H9 (cell line): ENCODE data around the gene CPLX1. TPM values are rescaled to one million over a fixed set of nuclear protein-coding genes. Genes with fewer than 3 reads are reported as not detected.

Experiments used
- DNase-seq: peaks from one replicate; pipeline ENCODE4 v3.0.0-alpha.2; 2017
- H2AFZ ChIP-seq: one replicate; pipeline ENCODE4 v1.6.1; 2013; ENCODE audit warnings: mild to moderate bottlenecking, low read length, control low read depth, moderate library complexity
- H2AK5ac ChIP-seq: 2 replicates; pipeline ENCODE4 v1.6.1; 2013; ENCODE audit warnings: low read length, control low read depth, mixed read lengths; ENCODE audit not compliant: insufficient read length
- H2BK120ac ChIP-seq: one replicate; pipeline ENCODE4 v1.6.1; 2013; ENCODE audit warnings: low read depth, mild to moderate bottlenecking, low read length, control low read depth, inconsistent platforms; ENCODE audit not compliant: poor library complexity, severe bottlenecking
- H2BK12ac ChIP-seq: 2 replicates; pipeline ENCODE4 v1.6.1; 2013; ENCODE audit warnings: low read length, control low read depth, mixed read lengths, low read depth; ENCODE audit not compliant: insufficient read length
- H2BK15ac ChIP-seq: 2 replicates; pipeline ENCODE4 v1.6.1; 2013; ENCODE audit warnings: low read depth, low read length, control low read depth
- H2BK20ac ChIP-seq: one replicate; pipeline ENCODE4 v1.6.1; 2013; ENCODE audit warnings: low read depth, mild to moderate bottlenecking, low read length, control low read depth, inconsistent platforms; ENCODE audit not compliant: poor library complexity, severe bottlenecking
- H2BK5ac ChIP-seq: 2 replicates; pipeline ENCODE4 v1.6.1; 2013; ENCODE audit warnings: low read length, control low read depth, mixed read lengths; ENCODE audit not compliant: insufficient read length
- H3K14ac ChIP-seq: 2 replicates; pipeline ENCODE4 v1.6.1; 2013; ENCODE audit warnings: low read length, control low read depth; ENCODE audit not compliant: insufficient read depth
- H3K18ac ChIP-seq: 2 replicates; pipeline ENCODE4 v1.6.1; 2013; ENCODE audit warnings: low read depth, mild to moderate bottlenecking, mixed read lengths, low read length, control low read depth; ENCODE audit not compliant: insufficient read length
- H3K23ac ChIP-seq: 2 replicates; pipeline ENCODE4 v1.6.1; 2013; ENCODE audit warnings: low read length, control low read depth, mixed read lengths, low read depth; ENCODE audit not compliant: insufficient read length
- H3K23me2 ChIP-seq: 2 replicates; pipeline ENCODE4 v1.6.1; 2013; ENCODE audit warnings: low read depth, mild to moderate bottlenecking, mixed read lengths, low read length, control low read depth; ENCODE audit not compliant: insufficient read length, poor library complexity, severe bottlenecking
- H3K27ac ChIP-seq: 2 replicates; pipeline ENCODE4 v1.5.1; 2013; ENCODE audit warnings: low read length, control low read depth, mixed read lengths, low read depth; ENCODE audit not compliant: insufficient read length
- H3K27me3 ChIP-seq: 2 replicates; pipeline ENCODE4 v1.6.1; 2013; ENCODE audit warnings: low read length, control low read depth, inconsistent platforms; ENCODE audit not compliant: insufficient read depth
- H3K4ac ChIP-seq: 2 replicates; pipeline ENCODE4 v1.6.1; 2013; ENCODE audit warnings: low read depth, mild to moderate bottlenecking, control low read depth, inconsistent platforms, low read length, moderate library complexity
- H3K4me1 ChIP-seq: 2 replicates; pipeline ENCODE4 v1.6.1; 2013; ENCODE audit warnings: low read length, control low read depth, inconsistent platforms; ENCODE audit not compliant: insufficient read depth
- H3K4me2 ChIP-seq: 2 replicates; pipeline ENCODE4 v1.6.1; 2013; ENCODE audit warnings: low read length, control low read depth, mixed read lengths; ENCODE audit not compliant: insufficient read length, insufficient read depth
- H3K56ac ChIP-seq: 2 replicates; pipeline ENCODE4 v1.6.1; 2013; ENCODE audit warnings: low read depth, mild to moderate bottlenecking, mixed read lengths, low read length, control low read depth; ENCODE audit not compliant: insufficient read length
- H3K79me1 ChIP-seq: 2 replicates; pipeline ENCODE4 v1.6.1; 2013; ENCODE audit warnings: low read depth, mild to moderate bottlenecking, moderate library complexity, low read length, control low read depth, inconsistent platforms; ENCODE audit not compliant: insufficient read depth, poor library complexity, severe bottlenecking
- H3K79me2 ChIP-seq: 2 replicates; pipeline ENCODE4 v1.6.1; 2013; ENCODE audit warnings: low read length, control low read depth, inconsistent platforms; ENCODE audit not compliant: insufficient read depth
- H3K9ac ChIP-seq: 2 replicates; pipeline ENCODE4 v1.6.1; 2013; ENCODE audit warnings: low read length, control low read depth, mixed read lengths; ENCODE audit not compliant: insufficient read length; ENCODE audit errors: extremely low read depth
- H3K9me3 ChIP-seq: one replicate; pipeline ENCODE4 v1.6.1; 2013; ENCODE audit warnings: low read depth, low read length, inconsistent platforms; ENCODE audit not compliant: control insufficient read depth
- H3T11ph ChIP-seq: one replicate; pipeline ENCODE4 v1.6.1; 2013; ENCODE audit warnings: mild to moderate bottlenecking, low read length, control low read depth, inconsistent platforms
- H4K20me1 ChIP-seq: one replicate; pipeline ENCODE4 v1.6.1; 2013; ENCODE audit not compliant: control insufficient read depth, insufficient read length, insufficient read depth
- H4K5ac ChIP-seq: 2 replicates; pipeline ENCODE4 v1.6.1; 2013; ENCODE audit warnings: low read depth, mild to moderate bottlenecking, mixed read lengths, low read length, control low read depth; ENCODE audit not compliant: insufficient read length
- H4K8ac ChIP-seq: replicated peaks from 2 replicates; pipeline ENCODE4 v1.6.1; 2013; ENCODE audit warnings: low read length, control low read depth, mixed read lengths, low read depth; ENCODE audit not compliant: insufficient read length
- H4K91ac ChIP-seq: 2 replicates; pipeline ENCODE4 v1.6.1; 2013; ENCODE audit warnings: low read depth, mild to moderate bottlenecking, moderate library complexity, mixed read lengths, low read length, control low read depth; ENCODE audit not compliant: insufficient read length
- H3K27ac Mint-ChIP-seq, 3 experiments: 2 replicates in 2 of 3; 3 replicates in 1 of 3; pipeline ENCODE4 v1.8.0; 2020 to 2021; ENCODE audit warnings: mixed read lengths in 3 of 3, mild to moderate bottlenecking in 1 of 3, moderate library complexity in 1 of 3
- H3K27me3 Mint-ChIP-seq: 2 replicates; pipeline ENCODE4 v1.8.0; 2021; ENCODE audit warnings: low read depth, mild to moderate bottlenecking, moderate library complexity, mixed read lengths
- H3K36me3 Mint-ChIP-seq, 3 experiments: 2 replicates in 2 of 3; 3 replicates in 1 of 3; pipeline ENCODE4 v1.8.0; 2020 to 2021; ENCODE audit warnings: low read depth in 3 of 3, mixed read lengths in 3 of 3; ENCODE audit not compliant: insufficient read depth in 1 of 3
- H3K4me1 Mint-ChIP-seq, 2 experiments: 2 replicates each; pipeline ENCODE4 v1.8.0; 2020; ENCODE audit warnings: mixed read lengths in 2 of 2
- H3K4me3 Mint-ChIP-seq, 2 experiments: 2 replicates in 1 of 2; 3 replicates in 1 of 2; pipeline ENCODE4 v1.8.0; 2020 to 2021; ENCODE audit warnings: mild to moderate bottlenecking in 2 of 2, mixed read lengths in 2 of 2, moderate library complexity in 1 of 2
- H3K9me3 Mint-ChIP-seq, 2 experiments: 2 replicates in 1 of 2; 3 replicates in 1 of 2; pipeline ENCODE4 v1.8.0; 2020; ENCODE audit warnings: mild to moderate bottlenecking in 2 of 2, mixed read lengths in 2 of 2, moderate library complexity in 1 of 2
- CTCF ChIP-seq: fragments of 200-600 bp; sonication (generic); conservative IDR thresholded peaks from 3 replicates; pipeline ENCODE4 v1.8.0; 2021; ENCODE audit warnings: antibody characterized with exemption, mild to moderate bottlenecking
- WGBS: extraction: QIAGEN DNeasy Blood & Tissue Kit; methylation state at CpG from one replicate; pipeline ENCODE4 v1.1.7; 2013; ENCODE audit warnings: missing lambda C conversion rate, low lambda C conversion rate, mixed read lengths; ENCODE audit not compliant: insufficient read length; ENCODE audit errors: extremely low coverage; 5-methylcytosine and 5-hydroxymethylcytosine counted together
- total RNA-seq: library from RNA; stranded (reverse); gene quantifications from 2 replicates; pipeline ENCODE4 v1.2.1, GENCODE V29; 2021

The CPLX1 gene
- total RNA-seq, 1 experiment from 2014 or later = 0.90 TPM

- no peak overlapping the region for H3K23ac ChIP-seq
- no peak overlapping the region for H2BK5ac ChIP-seq
- H2AK5ac ChIP-seq = no peak overlapping the region
- no peak overlapping the region for H2BK20ac ChIP-seq
- no peak overlapping the region for H2BK15ac ChIP-seq
- H4K20me1 ChIP-seq = no peaks in the 10 kb centered on the region
- no peaks in the 10 kb centered on the region for H3K23me2 ChIP-seq
- H4K8ac ChIP-seq = no peak overlapping the region
- WGBS = no CpG with 5 or more reads among the region's 22 CpGs
- no peaks in the 10 kb centered on the region for H3K79me2 ChIP-seq
- H4K91ac ChIP-seq = no peak overlapping the region
- H2BK120ac ChIP-seq = no peak overlapping the region
- Mint-ChIP-seq H3K4me3 (no peak overlapping the region), H3K27ac (no peak overlapping the region), H3K36me3 (no peaks in the 10 kb centered on the region), H3K27me3 (peaks cover 96% of the 10 kb centered on the region), H3K4me1 (peaks cover 2 to 3% of the 10 kb centered on the region in 2 experiments; a peak in 2 of 4 replicates), H3K9me3 (no peaks in the 10 kb centered on the region)
- H3T11ph ChIP-seq = no peak overlapping the region
- TF ChIP-seq CTCF = no peak
- peaks cover 31% of the 10 kb centered on the region; the same call in 1 of the 2 replicates for H3K27me3 ChIP-seq
- H3K18ac ChIP-seq = no peak overlapping the region
- no peak overlapping the region for H2AFZ ChIP-seq
- no peak overlapping the region for H3K27ac ChIP-seq
- no peak overlapping the region; the same call in 1 of the 2 replicates for H3K14ac ChIP-seq
- no peak overlapping the region for H3K9ac ChIP-seq
- H2BK12ac ChIP-seq = no peak overlapping the region
- no peak overlapping the region for H3K4ac ChIP-seq
- H3K4me1 ChIP-seq = no peaks in the 10 kb centered on the region
- no peaks in the 10 kb centered on the region for H3K79me1 ChIP-seq
- no peak for DNase-seq
- H3K56ac ChIP-seq = no peak overlapping the region
- no peak overlapping the region for H4K5ac ChIP-seq
- no peaks in the 10 kb centered on the region for H3K9me3 ChIP-seq
- H3K4me2 ChIP-seq = no peak overlapping the region
Observed at GRCh38 chr4:821181-821591, 4.7 kb downstream of the CPLX1 start.
